ENCODE results near the gene AKAP7.

AKAP7 gene

DNA sequence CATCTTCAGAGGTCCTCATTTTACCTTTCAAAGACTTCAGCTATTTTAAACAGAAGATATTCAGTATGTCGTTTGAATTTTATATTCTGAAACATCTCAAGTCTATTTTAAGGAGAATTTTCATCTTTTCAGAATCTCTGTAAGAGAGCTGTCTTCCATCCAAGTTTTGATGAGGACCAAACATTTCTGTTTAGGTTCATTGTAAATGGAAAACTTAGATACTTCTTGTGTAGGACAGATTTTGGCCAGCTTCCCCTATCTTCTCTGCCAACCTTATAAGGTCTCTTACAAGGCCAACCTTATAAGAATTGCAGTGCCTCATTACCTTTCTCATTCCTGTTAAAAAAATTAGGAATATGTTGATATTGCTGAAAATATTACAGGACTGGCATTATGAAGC lies 88.1 kb downstream of the AKAP7 start:
- Histone ChIP-seq H3K4me3 (ENCODE audit: insufficient read depth, low read length, poor library complexity, severe bottlenecking) (no peak overlapping the region), H3F3A (ENCODE audit: insufficient read depth) (no peaks in the 10 kb centered on the region), H3K27me3 (ENCODE audit: low read length) (no peaks in the 10 kb centered on the region), H3K9me2 (replicated peaks; ENCODE audit: insufficient read depth, low read length) (no peaks in the 10 kb centered on the region), H3K36me3 (ENCODE audit: low read length) (no peaks in the 10 kb centered on the region), H3K79me2 (ENCODE audit: insufficient read depth, low read length) (no peaks in the 10 kb centered on the region), H3K27ac (ENCODE audit: low read depth, low read length) (no peak overlapping the region), H2AFZ (ENCODE audit: low read depth, low read length, severe bottlenecking) (no peak overlapping the region), H3K9ac (ENCODE audit: low read length) (no peak overlapping the region), H3K9me3 (ENCODE audit: insufficient read depth, low read length) (no peaks in the 10 kb centered on the region), H4K20me1 (ENCODE audit: low read depth, low read length) (no peaks in the 10 kb centered on the region), H3K4me2 (ENCODE audit: low read depth, low read length, poor library complexity, severe bottlenecking) (no peak overlapping the region)
- TF ChIP-seq, protein P1, sequence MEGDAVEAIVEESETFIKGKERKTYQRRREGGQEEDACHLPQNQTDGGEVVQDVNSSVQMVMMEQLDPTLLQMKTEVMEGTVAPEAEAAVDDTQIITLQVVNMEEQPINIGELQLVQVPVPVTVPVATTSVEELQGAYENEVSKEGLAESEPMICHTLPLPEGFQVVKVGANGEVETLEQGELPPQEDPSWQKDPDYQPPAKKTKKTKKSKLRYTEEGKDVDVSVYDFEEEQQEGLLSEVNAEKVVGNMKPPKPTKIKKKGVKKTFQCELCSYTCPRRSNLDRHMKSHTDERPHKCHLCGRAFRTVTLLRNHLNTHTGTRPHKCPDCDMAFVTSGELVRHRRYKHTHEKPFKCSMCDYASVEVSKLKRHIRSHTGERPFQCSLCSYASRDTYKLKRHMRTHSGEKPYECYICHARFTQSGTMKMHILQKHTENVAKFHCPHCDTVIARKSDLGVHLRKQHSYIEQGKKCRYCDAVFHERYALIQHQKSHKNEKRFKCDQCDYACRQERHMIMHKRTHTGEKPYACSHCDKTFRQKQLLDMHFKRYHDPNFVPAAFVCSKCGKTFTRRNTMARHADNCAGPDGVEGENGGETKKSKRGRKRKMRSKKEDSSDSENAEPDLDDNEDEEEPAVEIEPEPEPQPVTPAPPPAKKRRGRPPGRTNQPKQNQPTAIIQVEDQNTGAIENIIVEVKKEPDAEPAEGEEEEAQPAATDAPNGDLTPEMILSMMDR (IDR thresholded peaks at IDR 0.05; ENCODE audit: insufficient read depth, low read length, poor library complexity, severe bottlenecking): no peak
- no peak for TF ChIP-seq EZH2phosphoT487 (conservative IDR thresholded peaks at IDR 0.05; ENCODE audit: low read length)

DNA sequence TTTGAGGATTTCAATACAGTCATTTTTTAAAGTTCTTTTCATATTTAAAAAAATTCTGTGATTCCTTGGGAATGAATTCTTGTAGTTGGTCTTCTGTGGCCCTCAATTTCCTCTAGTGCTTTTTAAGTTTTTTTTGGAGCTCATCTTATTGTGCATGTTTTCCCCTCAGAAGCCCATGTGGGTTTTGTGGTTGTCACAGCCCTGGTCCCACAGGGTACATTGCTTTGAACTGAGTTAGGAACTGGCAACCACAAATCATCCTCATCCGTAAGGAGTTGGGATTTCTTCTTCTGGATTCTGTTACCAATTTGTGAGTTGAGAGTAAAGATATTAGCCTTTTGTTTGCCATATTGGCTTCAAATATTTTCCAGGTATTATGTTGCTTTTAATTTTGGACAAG lies 89.9 kb downstream of the AKAP7 start:
- no peak overlapping the region for H3K9ac ChIP-seq (ENCODE audit: low read length)
- H2AFZ ChIP-seq (ENCODE audit: low read depth, low read length, severe bottlenecking): no peak overlapping the region
- no peak overlapping the region for H3K27ac ChIP-seq (ENCODE audit: low read depth, low read length)
- H3K4me2 ChIP-seq (ENCODE audit: low read depth, low read length, poor library complexity, severe bottlenecking): no peak overlapping the region
- H3K36me3 ChIP-seq (ENCODE audit: low read length): no peaks in the 10 kb centered on the region
- no peaks in the 10 kb centered on the region for H4K20me1 ChIP-seq (ENCODE audit: low read depth, low read length)
- no peaks in the 10 kb centered on the region for H3K9me3 ChIP-seq (ENCODE audit: insufficient read depth, low read length)
- no peaks in the 10 kb centered on the region for H3K79me2 ChIP-seq (ENCODE audit: insufficient read depth, low read length)
- H3K27me3 ChIP-seq (ENCODE audit: low read length): no peaks in the 10 kb centered on the region
- H3F3A ChIP-seq (ENCODE audit: insufficient read depth): no peaks in the 10 kb centered on the region
- no peak overlapping the region for H3K4me3 ChIP-seq (ENCODE audit: insufficient read depth, low read length, poor library complexity, severe bottlenecking)
- H3K9me2 ChIP-seq (replicated peaks; ENCODE audit: insufficient read depth, low read length): no peaks in the 10 kb centered on the region
- TF ChIP-seq, protein P1 (IDR thresholded peaks at IDR 0.05; ENCODE audit: insufficient read depth, low read length, poor library complexity, severe bottlenecking): no peak
- TF ChIP-seq EZH2phosphoT487 (conservative IDR thresholded peaks at IDR 0.05; ENCODE audit: low read length): no peak

DNA sequence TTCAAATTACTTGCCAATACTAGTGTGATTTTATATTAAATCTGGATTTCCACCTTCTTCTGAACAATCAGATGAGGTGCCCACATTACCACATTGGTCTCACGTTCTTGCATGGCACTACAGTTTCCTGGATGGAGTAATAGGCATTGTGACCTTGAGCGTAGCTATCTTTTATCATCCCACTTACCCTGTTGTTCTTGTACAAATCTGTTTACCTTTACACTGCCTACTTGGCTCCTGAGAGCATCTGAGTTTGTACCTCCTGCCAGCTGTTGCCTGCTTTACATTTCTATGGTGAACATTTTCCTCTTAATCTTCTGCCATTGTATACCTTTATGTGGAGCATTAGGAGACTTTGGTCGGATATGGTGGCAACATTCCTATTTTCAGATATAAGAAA lies 90.7 kb downstream of the AKAP7 start:
- no peaks in the 10 kb centered on the region for H3K9me2 ChIP-seq (replicated peaks; ENCODE audit: insufficient read depth, low read length)
- H3K4me3 ChIP-seq (ENCODE audit: insufficient read depth, low read length, poor library complexity, severe bottlenecking): no peak overlapping the region
- no peaks in the 10 kb centered on the region for H3K79me2 ChIP-seq (ENCODE audit: insufficient read depth, low read length)
- H3F3A ChIP-seq (ENCODE audit: insufficient read depth): no peaks in the 10 kb centered on the region
- TF ChIP-seq EZH2phosphoT487 (conservative IDR thresholded peaks at IDR 0.05; ENCODE audit: low read length): no peak
- TF ChIP-seq, protein P1 (IDR thresholded peaks at IDR 0.05; ENCODE audit: insufficient read depth, low read length, poor library complexity, severe bottlenecking): no peak
- H2AFZ ChIP-seq (ENCODE audit: low read depth, low read length, severe bottlenecking): no peak overlapping the region
- no peaks in the 10 kb centered on the region for H3K27me3 ChIP-seq (ENCODE audit: low read length)
- H3K36me3 ChIP-seq (ENCODE audit: low read length): no peaks in the 10 kb centered on the region
- no peak overlapping the region for H3K4me2 ChIP-seq (ENCODE audit: low read depth, low read length, poor library complexity, severe bottlenecking)
- no peaks in the 10 kb centered on the region for H3K9me3 ChIP-seq (ENCODE audit: insufficient read depth, low read length)
- H3K9ac ChIP-seq (ENCODE audit: low read length): no peak overlapping the region
- H4K20me1 ChIP-seq (ENCODE audit: low read depth, low read length): no peaks in the 10 kb centered on the region
- no peak overlapping the region for H3K27ac ChIP-seq (ENCODE audit: low read depth, low read length)

Measured in SU-DHL-6 (cell line).